Endothelial cell of umbilical vein (primary cell): Measurements from ENCODE around the gene CNN2. TPM values are rescaled to one million over a fixed set of nuclear protein-coding genes. Genes with fewer than 3 reads are reported as not detected.

Source experiments
- BruUV-seq: library from RNA; stranded (reverse); fragments of 400-500 nt; replicated peaks from 2 replicates; lab custom pipeline; 2021; lab: Mats Ljungman, UMichigan
- CTCF ChIA-PET: fragments of 300-600, 350-600 bp; sonication (Branson Sonifier 250); formaldehyde crosslinking; loops from one replicate; lab custom pipeline; 2021; ENCODE audit warnings: antibody characterized with exemption, inconsistent platforms; lab: Charles Lee
- POLR2A ChIA-PET: fragments of 300-600, 350-600 bp; sonication (Branson Sonifier 250); formaldehyde crosslinking; loops from one replicate; lab custom pipeline; 2021; ENCODE audit warnings: antibody characterized with exemption, inconsistent platforms; lab: Charles Lee
- DNase-seq: peaks from one replicate; pipeline ENCODE4 v3.0.0-alpha.2; 2011; ENCODE audit warnings: low read depth, low spot score
- FAIRE-seq: peaks from 2 replicates; lab custom pipeline; 2011; peaks lifted over from hg19 to GRCh38; lab: Jason Lieb, UNC
- H2AFZ ChIP-seq: 2 replicates; pipeline ENCODE4 v1.6.0; 2012; ENCODE audit warnings: low read depth, low read length, control low read depth, inconsistent platforms
- H3K27ac ChIP-seq: 2 replicates; pipeline ENCODE4 v1.5.1; 2011; ENCODE audit warnings: low read depth, mild to moderate bottlenecking, control low read depth, low read length, moderate library complexity; ENCODE audit not compliant: insufficient read depth
- H3K27me3 ChIP-seq, 2 experiments: 2 replicates each; pipeline versions ENCODE4 v1.6.0 to v1.6.1; 2011; ENCODE audit warnings: low read length in 2 of 2, mixed read lengths in 1 of 2; ENCODE audit not compliant: control insufficient read depth in 2 of 2, insufficient read depth in 2 of 2
- H3K36me3 ChIP-seq, 2 experiments: 2 replicates in 1 of 2; 3 replicates in 1 of 2; pipeline ENCODE4 v1.5.1; 2011; ENCODE audit warnings: low read length in 2 of 2, mild to moderate bottlenecking in 1 of 2, moderate library complexity in 1 of 2; ENCODE audit not compliant: control insufficient read depth in 2 of 2, insufficient read depth in 2 of 2; ENCODE audit errors: extremely low read depth in 1 of 2
- H3K4me1 ChIP-seq: 3 replicates; pipeline ENCODE4 v1.5.1; 2011; ENCODE audit warnings: mild to moderate bottlenecking, low read length; ENCODE audit not compliant: control insufficient read depth, insufficient read depth; ENCODE audit errors: extremely low read depth
- H3K4me2 ChIP-seq: 2 replicates; pipeline ENCODE4 v1.6.1; 2011; ENCODE audit warnings: low read length, control low read depth, mixed read lengths; ENCODE audit not compliant: insufficient read depth
- H3K4me3 ChIP-seq, 3 experiments: fragments of 200-600 bp in 1 of 3; sonication (generic), shearing (Covaris generic) in 1 of 3; replicated peaks in 1 of 3; 2 replicates each; pipeline ENCODE4 v1.5.1; 2011 to 2016; ENCODE audit warnings: control low read depth in 3 of 3, low read length in 3 of 3, mild to moderate bottlenecking in 2 of 3, inconsistent platforms in 1 of 3, low read depth in 1 of 3, moderate library complexity in 1 of 3; ENCODE audit not compliant: insufficient read depth in 1 of 3
- H3K79me2 ChIP-seq: 2 replicates; pipeline ENCODE4 v1.6.0; 2012; ENCODE audit warnings: low read length, inconsistent platforms; ENCODE audit not compliant: control insufficient read depth, insufficient read depth
- H3K9ac ChIP-seq: replicated peaks from 2 replicates; pipeline ENCODE3; 2011; ENCODE audit warnings: low read length, control low read depth; ENCODE audit not compliant: insufficient read depth; ENCODE audit errors: extremely low read depth
- H3K9me1 ChIP-seq: replicated peaks from 3 replicates; pipeline ENCODE4 v1.6.0; 2011; ENCODE audit warnings: mild to moderate bottlenecking, low read length; ENCODE audit not compliant: control insufficient read depth, insufficient read depth; ENCODE audit errors: extremely low read depth
- H3K9me3 ChIP-seq: replicated peaks from 2 replicates; pipeline ENCODE4 v1.5.1; 2012; ENCODE audit warnings: low read length, inconsistent platforms; ENCODE audit not compliant: control insufficient read depth, insufficient read depth
- H4K20me1 ChIP-seq: replicated peaks from 2 replicates; pipeline ENCODE3; 2011; ENCODE audit warnings: mild to moderate bottlenecking, low read length; ENCODE audit not compliant: control insufficient read depth, insufficient read depth; ENCODE audit errors: extremely low read depth
- CTCF ChIP-seq, 2 donors: IDR thresholded peaks; 1 replicate in 1 of 2; 2 replicates in 1 of 2; pipeline ENCODE4 v1.5.1; 2011; ENCODE audit warnings: low read length in 2 of 2, mild to moderate bottlenecking in 2 of 2, moderate library complexity in 2 of 2, control low read depth in 1 of 2, inconsistent platforms in 1 of 2, low read depth in 1 of 2; ENCODE audit not compliant: insufficient read depth in 1 of 2; ENCODE audit errors: extremely low read depth in 1 of 2
- EZH2 ChIP-seq: IDR thresholded peaks from 2 replicates; pipeline ENCODE4 v1.6.1; 2012; ENCODE audit warnings: borderline replicate concordance, low read depth, mild to moderate bottlenecking, moderate library complexity, low read length, inconsistent platforms; ENCODE audit not compliant: severe bottlenecking
- FOS ChIP-seq: IDR thresholded peaks from 2 replicates; pipeline ENCODE4 v1.6.1; 2011; ENCODE audit warnings: mild to moderate bottlenecking, low read length, moderate library complexity, borderline replicate concordance; ENCODE audit not compliant: insufficient read depth
- GATA2 ChIP-seq: IDR thresholded peaks from 2 replicates; pipeline ENCODE4 v1.7.0; 2011; ENCODE audit warnings: low read depth, mild to moderate bottlenecking, moderate library complexity, mixed read lengths, low read length; ENCODE audit not compliant: insufficient read length, insufficient read depth
- JUN ChIP-seq: IDR thresholded peaks from 2 replicates; pipeline ENCODE4 v1.6.1; 2011; ENCODE audit warnings: borderline replicate concordance, low read depth; ENCODE audit not compliant: insufficient read length, insufficient read depth
- MAX ChIP-seq: IDR thresholded peaks from 2 replicates; pipeline ENCODE4 v1.6.1; 2011; ENCODE audit not compliant: insufficient read depth, insufficient read length
- MYC ChIP-seq: IDR thresholded peaks from one replicate; pipeline ENCODE4 v1.6.1; 2011; ENCODE audit warnings: mild to moderate bottlenecking, low read depth, low read length
- POLR2A ChIP-seq: IDR thresholded peaks from 2 replicates; pipeline ENCODE4 v1.6.1; 2012; ENCODE audit warnings: low read depth, mild to moderate bottlenecking, control low read depth, low read length
- POLR2AphosphoS5 ChIP-seq: IDR thresholded peaks from 2 replicates; pipeline ENCODE4 v1.6.1; 2012; ENCODE audit warnings: low read depth, mild to moderate bottlenecking, control low read depth, low read length, moderate library complexity; ENCODE audit not compliant: insufficient read depth
- dilution Hi-C: fragments of 300-500 bp; cut with MboI; formaldehyde crosslinking; loops from one replicate; pipeline ENCODE4 v1.15.0; 2019; ENCODE audit warnings: low sequenced_read_pairs; ENCODE audit not compliant: extremely low pct_ligation_motif_present
- intact Hi-C: fragments of 100-400 bp; cut with micrococcal nuclease; formaldehyde crosslinking; loops from one replicate; pipeline ENCODE4 v1.10.0; 2022
- polyA plus RNA-seq, 4 experiments: library from polyadenylated mRNA; depleted of rRNA in 3 of 4; stranded (reverse) in 3 of 4; unstranded in 1 of 4; fragments of >200 nt; gene quantifications; 2 replicates each; pipeline versions ENCODE4 v1.2.1 to v1.2.3, GENCODE V29; 2011 to 2012; ENCODE audit warnings: missing spikeins in 1 of 4
- total RNA-seq: library from RNA; stranded (reverse); gene quantifications from 2 replicates; pipeline ENCODE4 v1.2.3, GENCODE V29; 2021

CNN2 gene
- total and polyA plus RNA-seq, 2 donors (not counting 3 experiments of a cell fraction or from before 2014, with no cell fraction given), result 207 to 286 TPM

- Histone ChIP-seq H3K27me3 (peaks cover 20 to 27% of the 10 kb centered on the region in 2 experiments), H4K20me1 (no peaks in the 10 kb centered on the region), H3K9me1 (no peaks in the 10 kb centered on the region), H3K4me1 (no peaks in the 10 kb centered on the region), H3K27ac (no peak overlapping the region), H2AFZ (no peak overlapping the region), H3K9ac (no peak overlapping the region), H3K9me3 (no peaks in the 10 kb centered on the region), H3K79me2 (no peaks in the 10 kb centered on the region), H3K4me2 (no peak overlapping the region), H3K4me3 (no peak overlapping the region), H3K36me3 (peaks cover 0 to 2% of the 10 kb centered on the region in 2 experiments)
- TF ChIP-seq EZH2 (peak; percentile 72), MAX (no peak), JUN (peak; percentile 41)
- dilution Hi-C loops (no loop called here), intact Hi-C loops (loop anchor here (5.0 kb wide), 1 partner anchor 246 kb away; the partner anchor contains the start of gene ATP5F1D)
- CTCF ChIA-PET, result no interaction called here
- DNase-seq (peak; percentile 35), FAIRE-seq (no peak)
- POLR2A ChIA-PET, result interaction anchor here (0.5 kb wide), 1 partner anchor 864 kb away, joined by 7 read pairs; no protein-coding TSS in a partner anchor
- BruUV-seq, result no TSS peak
These were observed 30.2 kb upstream of the CNN2 start for GRCh38 chr19:996051-996838.

- no peaks in the 10 kb centered on the region for H3K4me1 ChIP-seq
- FAIRE-seq (no peak), DNase-seq (no peak)
- no peaks in the 10 kb centered on the region for H3K9me3 ChIP-seq
- H2AFZ ChIP-seq, result no peak overlapping the region
- no TSS peak for BruUV-seq
- peaks cover 0 to 2% of the 10 kb centered on the region in 2 experiments for H3K36me3 ChIP-seq
- H3K27me3 ChIP-seq, result peaks cover 20 to 27% of the 10 kb centered on the region in 2 experiments
- no peaks in the 10 kb centered on the region for H3K79me2 ChIP-seq
- no peak overlapping the region for H3K27ac ChIP-seq
- H3K9me1 ChIP-seq, result no peaks in the 10 kb centered on the region
- POLR2A ChIA-PET, result no interaction called here
- H3K4me3 ChIP-seq, result no peak overlapping the region
- CTCF ChIA-PET, result no interaction called here
- H3K9ac ChIP-seq, result no peak overlapping the region
- no peaks in the 10 kb centered on the region for H4K20me1 ChIP-seq
- dilution Hi-C loops, result no loop called here
- intact Hi-C loops, result loop anchor here (5.0 kb wide), 1 partner anchor 244 kb away; the partner anchor contains the start of gene ATP5F1D
- TF ChIP-seq POLR2AphosphoS5 (no peak), MAX (no peak), CTCF (IDR thresholded peaks at IDR 0.05; ENCODE audit: extremely low read depth in 1 of 2, insufficient read depth in 1 of 2, low read depth in 1 of 2, low read length in 2 of 2) (no peak), POLR2A (no peak), EZH2 (no peak), JUN (no peak), MYC (no peak), FOS (no peak), GATA2 (no peak)
- no peak overlapping the region for H3K4me2 ChIP-seq
These were observed 28.3 kb upstream of the CNN2 start for GRCh38 chr19:998064-998463.
